ENCODE data around the gene CACNA1B. TPM values are rescaled to one million over a fixed set of nuclear protein-coding genes. Genes with fewer than 3 reads are reported as not detected.

Gene CACNA1B
- total RNA-seq, 1 experiment from 2014 or later = 7.8 TPM

GRCh38 chr9:138052635-138053320 lies 175.2 kb downstream of the CACNA1B start:
- no peak overlapping the region for H3K14ac ChIP-seq (ENCODE audit: insufficient read depth, low read length)
- Mint-ChIP-seq H3K27me3 (ENCODE audit: low read depth) (no peaks in the 10 kb centered on the region), H3K4me1 (peaks cover 4 to 13% of the 10 kb centered on the region in 2 experiments), H3K9me3 (no peaks in the 10 kb centered on the region), H3K4me3 (no peak overlapping the region), H3K36me3 (ENCODE audit: insufficient read depth in 1 of 3, low read depth in 3 of 3) (peaks cover 18 to 46% (median 20%) of the 10 kb centered on the region in 3 experiments), H3K27ac (no peak overlapping the region)
- no CpG with 5 or more reads among the region's 12 CpGs for WGBS (ENCODE audit: extremely low coverage, insufficient read length, low lambda C conversion rate)
- DNase-seq = no peak
- H2AK5ac ChIP-seq (ENCODE audit: insufficient read length, low read length) = no peak overlapping the region
- H3K23ac ChIP-seq (ENCODE audit: insufficient read length, low read depth, low read length) = no peak overlapping the region
- H4K5ac ChIP-seq (ENCODE audit: insufficient read length, low read depth, low read length) = no peak overlapping the region
- H3K9ac ChIP-seq (ENCODE audit: extremely low read depth, insufficient read length, low read length) = no peak overlapping the region
- no peak overlapping the region for H3K18ac ChIP-seq (ENCODE audit: insufficient read length, low read depth, low read length)
- H3K79me2 ChIP-seq (ENCODE audit: insufficient read depth, low read length) = no peaks in the 10 kb centered on the region
- TF ChIP-seq, protein P1, sequence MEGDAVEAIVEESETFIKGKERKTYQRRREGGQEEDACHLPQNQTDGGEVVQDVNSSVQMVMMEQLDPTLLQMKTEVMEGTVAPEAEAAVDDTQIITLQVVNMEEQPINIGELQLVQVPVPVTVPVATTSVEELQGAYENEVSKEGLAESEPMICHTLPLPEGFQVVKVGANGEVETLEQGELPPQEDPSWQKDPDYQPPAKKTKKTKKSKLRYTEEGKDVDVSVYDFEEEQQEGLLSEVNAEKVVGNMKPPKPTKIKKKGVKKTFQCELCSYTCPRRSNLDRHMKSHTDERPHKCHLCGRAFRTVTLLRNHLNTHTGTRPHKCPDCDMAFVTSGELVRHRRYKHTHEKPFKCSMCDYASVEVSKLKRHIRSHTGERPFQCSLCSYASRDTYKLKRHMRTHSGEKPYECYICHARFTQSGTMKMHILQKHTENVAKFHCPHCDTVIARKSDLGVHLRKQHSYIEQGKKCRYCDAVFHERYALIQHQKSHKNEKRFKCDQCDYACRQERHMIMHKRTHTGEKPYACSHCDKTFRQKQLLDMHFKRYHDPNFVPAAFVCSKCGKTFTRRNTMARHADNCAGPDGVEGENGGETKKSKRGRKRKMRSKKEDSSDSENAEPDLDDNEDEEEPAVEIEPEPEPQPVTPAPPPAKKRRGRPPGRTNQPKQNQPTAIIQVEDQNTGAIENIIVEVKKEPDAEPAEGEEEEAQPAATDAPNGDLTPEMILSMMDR (conservative IDR thresholded peaks at IDR 0.05) = no peak
- H3K79me1 ChIP-seq (ENCODE audit: insufficient read depth, low read depth, low read length, poor library complexity, severe bottlenecking) = no peaks in the 10 kb centered on the region
- H3K27me3 ChIP-seq (ENCODE audit: insufficient read depth, low read length) = no peaks in the 10 kb centered on the region
- no peak overlapping the region for H2BK120ac ChIP-seq (ENCODE audit: low read depth, low read length, poor library complexity, severe bottlenecking)
- no peak overlapping the region for H3T11ph ChIP-seq (ENCODE audit: low read length)
- H3K4me2 ChIP-seq (ENCODE audit: insufficient read depth, insufficient read length, low read length) = no peak overlapping the region
- no peak overlapping the region for H2BK5ac ChIP-seq (ENCODE audit: insufficient read length, low read length)
- no peaks in the 10 kb centered on the region for H4K20me1 ChIP-seq (ENCODE audit: control insufficient read depth, insufficient read depth, insufficient read length)
- no peaks in the 10 kb centered on the region for H3K9me3 ChIP-seq (ENCODE audit: control insufficient read depth, low read depth, low read length)
- H2BK20ac ChIP-seq (ENCODE audit: low read depth, low read length, poor library complexity, severe bottlenecking) = no peak overlapping the region
- no peak overlapping the region for H3K56ac ChIP-seq (ENCODE audit: insufficient read length, low read depth, low read length)
- no peak overlapping the region for H4K91ac ChIP-seq (ENCODE audit: insufficient read length, low read depth, low read length)
- no peak overlapping the region for H3K4ac ChIP-seq (ENCODE audit: low read depth, low read length)
- H2AFZ ChIP-seq (ENCODE audit: low read length) = no peak overlapping the region
- H2BK12ac ChIP-seq (ENCODE audit: insufficient read length, low read depth, low read length) = no peak overlapping the region
- no peaks in the 10 kb centered on the region for H3K23me2 ChIP-seq (ENCODE audit: insufficient read length, low read depth, low read length, poor library complexity, severe bottlenecking)
- no peak overlapping the region for H4K8ac ChIP-seq (replicated peaks; ENCODE audit: insufficient read length, low read depth, low read length)
- H2BK15ac ChIP-seq (ENCODE audit: low read depth, low read length) = no peak overlapping the region
- no peak overlapping the region for H3K27ac ChIP-seq (ENCODE audit: insufficient read length, low read depth, low read length)
- no peaks in the 10 kb centered on the region for H3K4me1 ChIP-seq (ENCODE audit: insufficient read depth, low read length)
